Stomach (tissue), 4 donors: Measurements from ENCODE around the gene TRPM3.

Experiments used
- CTCF ChIP-seq, 7 experiments: fragments of 450-650 bp in 4 of 7; fragments of 200-600 bp in 3 of 7; sonication (generic) in 3 of 7; IDR thresholded peaks; one replicate each; pipeline ENCODE4 v1.5.1; 2016 to 2019; ENCODE audit warnings: antibody characterized with exemption in 7 of 7, control low read depth in 2 of 7, mild to moderate bottlenecking in 1 of 7
- EP300 ChIP-seq: sonication (generic); formaldehyde crosslinking; IDR thresholded peaks from one replicate; pipeline ENCODE4 v1.6.1; 2017; ENCODE audit warnings: antibody characterized with exemption
- POLR2A ChIP-seq, 4 donors: fragments of 450-650 bp; IDR thresholded peaks; one replicate each; pipeline ENCODE4 v1.6.1; 2016; ENCODE audit warnings: antibody characterized with exemption in 4 of 4, control low read depth in 2 of 4, mild to moderate bottlenecking in 1 of 4, moderate library complexity in 1 of 4
- POLR2AphosphoS5 ChIP-seq, 3 donors: sonication (generic); formaldehyde crosslinking; IDR thresholded peaks; one replicate each; pipeline ENCODE4 v1.6.1; 2016; ENCODE audit warnings: antibody characterized with exemption in 3 of 3

GRCh38 chr9:70615464-70616138, 505.8 kb downstream of the TRPM3 start:
- TF ChIP-seq POLR2A (IDR thresholded peaks at IDR 0.05), result no peak
- no peak for TF ChIP-seq CTCF (IDR thresholded peaks at IDR 0.05)
- TF ChIP-seq EP300, result no peak
- TF ChIP-seq POLR2AphosphoS5 (IDR thresholded peaks at IDR 0.05), result no peak
